Measurements from ENCODE around the gene APBB1IP. TPM values are rescaled to one million over a fixed set of nuclear protein-coding genes. Genes with fewer than 3 reads are reported as not detected.
"Not testable (repeated sequence)": the region's sequence is repeated elsewhere in the genome, so short reads cannot be mapped to it uniquely, and the experiment has no call there.

Gene APBB1IP
- total and polyA plus RNA-seq, 4 donors: 5.4 to 33.5 (median 19.1) TPM

GRCh38 chr10:26571655-26572054 is 133.5 kb downstream of the APBB1IP start:
- Histone ChIP-seq H3K27me3 (ENCODE audit: control insufficient read depth in 3 of 3, insufficient read depth in 3 of 3, low read length in 2 of 3) (peaks cover 0 to 4% (median 3%) of the 10 kb centered on the region in 3 donors), H3K36me3 (ENCODE audit: control insufficient read depth in 4 of 4, insufficient read depth in 4 of 4, low read length in 4 of 4) (peaks cover 0 to 3% (median 0%) of the 10 kb centered on the region in 4 donors), H3K4me3 (no peak overlapping the region), H3K9me3 (ENCODE audit: control insufficient read depth in 4 of 4, insufficient read depth in 3 of 4, low read length in 3 of 4) (peaks cover 0 to 4% (median 0%) of the 10 kb centered on the region in 4 donors), H3K9ac (ENCODE audit: insufficient read depth in 1 of 2, low read length in 2 of 2) (no peak overlapping the region), H3K4me1 (ENCODE audit: control insufficient read depth in 5 of 5, insufficient read depth in 5 of 5, low read length in 5 of 5) (no peaks in the 10 kb centered on the region), H3K27ac (ENCODE audit: low read depth in 1 of 2, low read length in 1 of 2) (no peak overlapping the region)
- WGBS, 2 donors: 58 to 67% methylated on average over 1 of the region's 1 CpG
- ATAC-seq (ENCODE audit: insufficient read depth, low FRiP score): no peak
- no peak for DNase-seq
- TF ChIP-seq, protein P1, sequence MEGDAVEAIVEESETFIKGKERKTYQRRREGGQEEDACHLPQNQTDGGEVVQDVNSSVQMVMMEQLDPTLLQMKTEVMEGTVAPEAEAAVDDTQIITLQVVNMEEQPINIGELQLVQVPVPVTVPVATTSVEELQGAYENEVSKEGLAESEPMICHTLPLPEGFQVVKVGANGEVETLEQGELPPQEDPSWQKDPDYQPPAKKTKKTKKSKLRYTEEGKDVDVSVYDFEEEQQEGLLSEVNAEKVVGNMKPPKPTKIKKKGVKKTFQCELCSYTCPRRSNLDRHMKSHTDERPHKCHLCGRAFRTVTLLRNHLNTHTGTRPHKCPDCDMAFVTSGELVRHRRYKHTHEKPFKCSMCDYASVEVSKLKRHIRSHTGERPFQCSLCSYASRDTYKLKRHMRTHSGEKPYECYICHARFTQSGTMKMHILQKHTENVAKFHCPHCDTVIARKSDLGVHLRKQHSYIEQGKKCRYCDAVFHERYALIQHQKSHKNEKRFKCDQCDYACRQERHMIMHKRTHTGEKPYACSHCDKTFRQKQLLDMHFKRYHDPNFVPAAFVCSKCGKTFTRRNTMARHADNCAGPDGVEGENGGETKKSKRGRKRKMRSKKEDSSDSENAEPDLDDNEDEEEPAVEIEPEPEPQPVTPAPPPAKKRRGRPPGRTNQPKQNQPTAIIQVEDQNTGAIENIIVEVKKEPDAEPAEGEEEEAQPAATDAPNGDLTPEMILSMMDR (IDR thresholded peaks at IDR 0.05; ENCODE audit: control extremely low read depth, extremely low read depth): no peak

- Histone ChIP-seq H3K36me3 (ENCODE audit: control insufficient read depth in 4 of 4, insufficient read depth in 4 of 4, low read length in 4 of 4) (no peaks in the 10 kb centered on the region), H3K9me3 (ENCODE audit: control insufficient read depth in 4 of 4, insufficient read depth in 3 of 4, low read length in 3 of 4) (peaks cover 0 to 4% (median 0%) of the 10 kb centered on the region in 4 donors), H3K4me1 (ENCODE audit: control insufficient read depth in 5 of 5, insufficient read depth in 5 of 5, low read length in 5 of 5) (no peaks in the 10 kb centered on the region), H3K9ac (ENCODE audit: insufficient read depth in 1 of 2, low read length in 2 of 2) (no peak overlapping the region), H3K4me3 (no peak overlapping the region), H3K27me3 (ENCODE audit: control insufficient read depth in 3 of 3, insufficient read depth in 3 of 3, low read length in 2 of 3) (peaks cover 0 to 4% (median 3%) of the 10 kb centered on the region in 3 donors), H3K27ac (ENCODE audit: low read depth in 1 of 2, low read length in 1 of 2) (no peak overlapping the region)
- 41 to 44% methylated on average over 2 of the region's 2 CpGs for WGBS, 2 donors
- TF ChIP-seq, protein P1 (IDR thresholded peaks at IDR 0.05; ENCODE audit: control extremely low read depth, extremely low read depth): no peak
- ATAC-seq (ENCODE audit: insufficient read depth, low FRiP score) (no peak), DNase-seq (no peak)
These were observed 135.5 kb downstream of the APBB1IP start for GRCh38 chr10:26573674-26574073.

DNA sequence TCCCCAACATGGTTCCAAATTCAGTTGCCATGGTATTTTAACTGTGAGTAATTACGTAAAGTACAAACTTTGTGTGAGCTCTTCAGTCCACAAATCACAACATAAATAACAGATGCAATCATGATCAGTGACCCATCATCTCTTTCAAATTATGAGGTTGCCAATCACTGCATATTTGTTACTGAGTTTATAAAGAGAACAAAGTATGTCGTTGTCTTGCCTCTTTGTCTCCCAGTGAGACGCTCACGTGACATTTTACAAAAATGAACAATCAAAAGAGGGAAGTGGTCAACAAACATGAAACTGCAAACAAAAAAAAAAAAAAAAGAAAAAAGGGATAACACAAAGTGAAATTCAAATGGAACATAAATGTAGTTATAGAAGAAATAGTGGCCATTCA is 136.6 kb downstream of the APBB1IP start:
- Histone ChIP-seq H3K36me3 (ENCODE audit: control insufficient read depth in 4 of 4, insufficient read depth in 4 of 4, low read length in 4 of 4) (no peaks in the 10 kb centered on the region), H3K4me3 (no peak overlapping the region), H3K27me3 (ENCODE audit: control insufficient read depth in 3 of 3, insufficient read depth in 3 of 3, low read length in 2 of 3) (peaks cover 0 to 1% (median 1%) of the 10 kb centered on the region in 3 donors), H3K9ac (ENCODE audit: insufficient read depth in 1 of 2, low read length in 2 of 2) (no peak overlapping the region), H3K27ac (ENCODE audit: low read depth in 1 of 2, low read length in 1 of 2) (no peak overlapping the region), H3K9me3 (ENCODE audit: control insufficient read depth in 4 of 4, insufficient read depth in 3 of 4, low read length in 3 of 4) (peaks cover 0 to 4% (median 0%) of the 10 kb centered on the region in 4 donors), H3K4me1 (ENCODE audit: control insufficient read depth in 5 of 5, insufficient read depth in 5 of 5, low read length in 5 of 5) (no peaks in the 10 kb centered on the region)
- ATAC-seq (ENCODE audit: insufficient read depth, low FRiP score) (no peak), DNase-seq (peak in 1 of 3 donors; percentile 17)
- TF ChIP-seq, protein P1 (IDR thresholded peaks at IDR 0.05; ENCODE audit: control extremely low read depth, extremely low read depth): no peak
- 45 to 65% methylated on average over 4 of the region's 4 CpGs for WGBS, 2 donors

- H3K36me3 ChIP-seq (ENCODE audit: control insufficient read depth in 4 of 4, insufficient read depth in 4 of 4, low read length in 4 of 4); H3K27ac ChIP-seq (ENCODE audit: low read depth in 1 of 2, low read length in 1 of 2); H3K9me3 ChIP-seq (ENCODE audit: control insufficient read depth in 4 of 4, insufficient read depth in 3 of 4, low read length in 3 of 4); ATAC-seq (ENCODE audit: insufficient read depth, low FRiP score); DNase-seq; H3K27me3 ChIP-seq (ENCODE audit: control insufficient read depth in 3 of 3, insufficient read depth in 3 of 3, low read length in 2 of 3); H3K4me3 ChIP-seq; H3K9ac ChIP-seq (ENCODE audit: insufficient read depth in 1 of 2, low read length in 2 of 2); H3K4me1 ChIP-seq (ENCODE audit: control insufficient read depth in 5 of 5, insufficient read depth in 5 of 5, low read length in 5 of 5): not testable (repeated sequence)
- WGBS, 2 donors: 76 to 80% methylated on average over 6 of the region's 6 CpGs
These were observed 140.2 kb downstream of the APBB1IP start for GRCh38 chr10:26578371-26578770.
